ENCODE results near the gene PRIM2.

DNA sequence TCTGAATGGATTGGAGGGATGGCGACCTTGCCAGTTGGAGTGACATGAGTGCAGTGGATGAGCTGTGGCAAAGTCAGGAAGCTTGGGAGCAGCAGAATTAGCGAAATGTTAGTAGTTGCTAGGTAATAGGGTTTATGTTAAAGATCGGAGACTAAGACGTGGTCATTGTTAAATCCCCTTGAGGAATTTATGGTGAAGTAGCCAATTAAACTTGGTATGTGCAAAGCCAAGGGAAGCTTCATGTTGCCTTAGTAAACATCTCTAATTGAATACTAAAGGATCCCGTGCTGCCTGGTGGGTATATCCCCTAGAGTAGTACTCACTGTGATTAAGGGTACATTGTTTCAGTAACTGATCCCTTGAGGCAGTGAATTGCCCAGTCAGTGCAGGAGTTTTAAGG is 106.0 kb downstream of the PRIM2 start:
- no peak for TF ChIP-seq EZH2phosphoT487 (IDR thresholded peaks at IDR 0.05; ENCODE audit: insufficient read depth, low read depth)
- TF ChIP-seq EZH2 (IDR thresholded peaks at IDR 0.05; ENCODE audit: insufficient read depth, poor library complexity, severe bottlenecking) = no peak

Measured in GM23248 (cell line).